Measurements from ENCODE around the gene CTRB2. TPM values are rescaled to one million over a fixed set of nuclear protein-coding genes. Genes with fewer than 3 reads are reported as not detected.

The CTRB2 gene
- not detected for total RNA-seq

GRCh38 chr16:75206749-75207451 lies at the start of gene CTRB2:
CTRB2 (minus strand) TSS chr16:75207161; CDS start chr16:75207141, 20 bp downstream.
- Mint-ChIP-seq H3K4me3 (no peak within 1 kb of the TSS), H3K9me3 (ENCODE audit: insufficient read depth) (no peaks in the 10 kb centered on the region), H3K4me1 (ENCODE audit: low read depth) (peaks cover 1% of the 10 kb centered on the region), H3K27me3 (ENCODE audit: low read depth) (no peaks in the 10 kb centered on the region), H3K36me3 (ENCODE audit: low read depth) (no peaks in the 10 kb centered on the region), H3K27ac (no peak within 1 kb of the TSS)
- no peak for DNase-seq
- ChIA-PET CTCF (no interaction called here), POLR2A (no interaction called here)
- no peak for ATAC-seq

GRCh38 chr16:75256059-75256571 lies 49.2 kb upstream of the CTRB2 start:
- ChIA-PET POLR2A (no interaction called here), CTCF (interaction anchor here (1.9 kb wide), 1 partner anchor 23 kb away, joined by 4 read pairs; no protein-coding TSS in a partner anchor)
- peaks cover 50% of the 10 kb centered on the region for H3K27me3 Mint-ChIP-seq (ENCODE audit: low read depth)
- no peak overlapping the region for H3K27ac Mint-ChIP-seq
- no peak overlapping the region for H3K4me3 Mint-ChIP-seq
- H3K4me1 Mint-ChIP-seq (ENCODE audit: low read depth): peaks cover 5% of the 10 kb centered on the region
- H3K9me3 Mint-ChIP-seq (ENCODE audit: insufficient read depth): no peaks in the 10 kb centered on the region
- DNase-seq (no peak), ATAC-seq (no peak)
- H3K36me3 Mint-ChIP-seq (ENCODE audit: low read depth): no peaks in the 10 kb centered on the region

- no peaks in the 10 kb centered on the region for H3K9me3 Mint-ChIP-seq (ENCODE audit: insufficient read depth)
- DNase-seq (no peak), ATAC-seq (no peak)
- H3K36me3 Mint-ChIP-seq (ENCODE audit: low read depth): no peaks in the 10 kb centered on the region
- H3K4me3 Mint-ChIP-seq: no peak overlapping the region
- H3K27me3 Mint-ChIP-seq (ENCODE audit: low read depth): peaks cover 53% of the 10 kb centered on the region
- H3K4me1 Mint-ChIP-seq (ENCODE audit: low read depth): peaks cover 9% of the 10 kb centered on the region
- CTCF ChIA-PET: interaction anchor here (1.0 kb wide), 1 partner anchor 21 kb away, joined by 3 read pairs; no protein-coding TSS in a partner anchor
- POLR2A ChIA-PET: no interaction called here
- no peak overlapping the region for H3K27ac Mint-ChIP-seq
Observed at GRCh38 chr16:75254359-75254837, 47.4 kb upstream of the CTRB2 start.

- Mint-ChIP-seq H3K4me1 (ENCODE audit: low read depth) (peaks cover 9% of the 10 kb centered on the region), H3K4me3 (no peak overlapping the region), H3K27me3 (ENCODE audit: low read depth) (peaks cover 54% of the 10 kb centered on the region), H3K27ac (no peak overlapping the region), H3K9me3 (ENCODE audit: insufficient read depth) (no peaks in the 10 kb centered on the region), H3K36me3 (ENCODE audit: low read depth) (no peaks in the 10 kb centered on the region)
- ATAC-seq: no peak
- POLR2A ChIA-PET: no interaction called here
- CTCF ChIA-PET: no interaction called here
- DNase-seq: no peak
Observed at GRCh38 chr16:75252946-75253911, 46.3 kb upstream of the CTRB2 start.

GRCh38 chr16:75252049-75252864 lies 45.3 kb upstream of the CTRB2 start:
- ChIA-PET CTCF (no interaction called here), POLR2A (no interaction called here)
- H3K36me3 Mint-ChIP-seq (ENCODE audit: low read depth): no peaks in the 10 kb centered on the region
- peaks cover 12% of the 10 kb centered on the region for H3K4me1 Mint-ChIP-seq (ENCODE audit: low read depth)
- H3K27ac Mint-ChIP-seq: no peak overlapping the region
- peaks cover 55% of the 10 kb centered on the region for H3K27me3 Mint-ChIP-seq (ENCODE audit: low read depth)
- ATAC-seq: no peak
- H3K9me3 Mint-ChIP-seq (ENCODE audit: insufficient read depth): no peaks in the 10 kb centered on the region
- no peak for DNase-seq
- H3K4me3 Mint-ChIP-seq: no peak overlapping the region

- H3K4me1 Mint-ChIP-seq (ENCODE audit: low read depth): peaks cover 12% of the 10 kb centered on the region
- H3K36me3 Mint-ChIP-seq (ENCODE audit: low read depth): no peaks in the 10 kb centered on the region
- ChIA-PET POLR2A (no interaction called here), CTCF (no interaction called here)
- H3K9me3 Mint-ChIP-seq (ENCODE audit: insufficient read depth): no peaks in the 10 kb centered on the region
- DNase-seq (no peak), ATAC-seq (no peak)
- H3K27ac Mint-ChIP-seq: no peak within 1 kb of the TSS
- H3K4me3 Mint-ChIP-seq: no peak within 1 kb of the TSS
- H3K27me3 Mint-ChIP-seq (ENCODE audit: low read depth): peaks cover 58% of the 10 kb centered on the region
Observed at GRCh38 chr16:75251280-75252048, 44.5 kb upstream of the CTRB2 start, which contains the start of gene BCAR1. BCAR1 (minus strand) TSS chr16:75251624; CDS start chr16:75251482, 142 bp downstream.

GRCh38 chr16:75250809-75251279 lies 43.9 kb upstream of the CTRB2 start:
- ChIA-PET CTCF (interaction anchor here (1.1 kb wide), 1 partner anchor 17 kb away, joined by 5 read pairs; no protein-coding TSS in a partner anchor), POLR2A (no interaction called here)
- H3K9me3 Mint-ChIP-seq (ENCODE audit: insufficient read depth): no peaks in the 10 kb centered on the region
- H3K36me3 Mint-ChIP-seq (ENCODE audit: low read depth): no peaks in the 10 kb centered on the region
- no peak overlapping the region for H3K27ac Mint-ChIP-seq
- DNase-seq (no peak), ATAC-seq (no peak)
- H3K27me3 Mint-ChIP-seq (ENCODE audit: low read depth): peaks cover 58% of the 10 kb centered on the region
- H3K4me3 Mint-ChIP-seq: no peak overlapping the region
- H3K4me1 Mint-ChIP-seq (ENCODE audit: low read depth): peaks cover 12% of the 10 kb centered on the region

- Mint-ChIP-seq H3K27me3 (ENCODE audit: low read depth) (peaks cover 58% of the 10 kb centered on the region), H3K4me1 (ENCODE audit: low read depth) (peaks cover 12% of the 10 kb centered on the region), H3K4me3 (no peak overlapping the region), H3K27ac (no peak overlapping the region), H3K36me3 (ENCODE audit: low read depth) (no peaks in the 10 kb centered on the region), H3K9me3 (ENCODE audit: insufficient read depth) (no peaks in the 10 kb centered on the region)
- no peak for ATAC-seq
- CTCF ChIA-PET: interaction anchor here (1.1 kb wide), 1 partner anchor 16 kb away, joined by 5 read pairs; no protein-coding TSS in a partner anchor
- POLR2A ChIA-PET: no interaction called here
- DNase-seq: no peak
Observed at GRCh38 chr16:75250089-75250808, 43.3 kb upstream of the CTRB2 start.

- Mint-ChIP-seq H3K4me3 (no peak overlapping the region), H3K27me3 (ENCODE audit: low read depth) (peaks cover 50% of the 10 kb centered on the region), H3K36me3 (ENCODE audit: low read depth) (no peaks in the 10 kb centered on the region), H3K27ac (no peak overlapping the region), H3K4me1 (ENCODE audit: low read depth) (peaks cover 12% of the 10 kb centered on the region), H3K9me3 (ENCODE audit: insufficient read depth) (no peaks in the 10 kb centered on the region)
- ATAC-seq (no peak), DNase-seq (no peak)
- CTCF ChIA-PET: no interaction called here
- POLR2A ChIA-PET: no interaction called here
Observed at GRCh38 chr16:75249441-75249840, 42.5 kb upstream of the CTRB2 start.

- H3K4me3 Mint-ChIP-seq: no peak overlapping the region
- H3K36me3 Mint-ChIP-seq (ENCODE audit: low read depth): no peaks in the 10 kb centered on the region
- ChIA-PET CTCF (no interaction called here), POLR2A (no interaction called here)
- H3K27me3 Mint-ChIP-seq (ENCODE audit: low read depth): peaks cover 45% of the 10 kb centered on the region
- H3K27ac Mint-ChIP-seq: no peak overlapping the region
- H3K9me3 Mint-ChIP-seq (ENCODE audit: insufficient read depth): no peaks in the 10 kb centered on the region
- ATAC-seq: no peak
- H3K4me1 Mint-ChIP-seq (ENCODE audit: low read depth): peaks cover 12% of the 10 kb centered on the region
- no peak for DNase-seq
Observed at GRCh38 chr16:75248536-75249380, 41.8 kb upstream of the CTRB2 start.

All from activated CD8-positive, alpha-beta T cell treated with anti-CD3 and anti-CD28 coated beads, Interleukin-2, amount 10 ng/mL, durations not matched to agents 7 days and 5 days (primary cell).